Tibial nerve (tissue), 4 donors: Measurements from ENCODE around the gene HECW1. TPM values are rescaled to one million over a fixed set of nuclear protein-coding genes. Genes with fewer than 3 reads are reported as not detected.

Experiments
- DNase-seq, 2 donors: peaks; one replicate each; pipeline ENCODE4 v3.0.0-alpha.2; 2019; ENCODE audit warnings: low spot score in 2 of 2
- H3K27ac ChIP-seq, 4 donors: fragments of 200-600 bp; sonication (generic) in 3 of 4; one replicate each; pipeline ENCODE4 v1.5.1; 2017 to 2019; ENCODE audit warnings: mild to moderate bottlenecking in 1 of 4
- H3K27me3 ChIP-seq, 2 donors: fragments of 200-600 bp; sonication (generic) in 1 of 2; one replicate each; pipeline versions ENCODE4 v1.5.1 to v1.6.0; 2017 to 2019
- H3K36me3 ChIP-seq, 3 donors: fragments of 200-600 bp; sonication (generic); one replicate each; pipeline ENCODE4 v1.5.1; 2018 to 2019
- H3K4me1 ChIP-seq, 4 donors: fragments of 200-600 bp; sonication (generic) in 3 of 4; one replicate each; pipeline ENCODE4 v1.5.1; 2017 to 2019
- H3K4me3 ChIP-seq, 4 donors: fragments of 200-600 bp; sonication (generic) in 3 of 4; one replicate each; pipeline ENCODE4 v1.5.1; 2017 to 2019; ENCODE audit warnings: mild to moderate bottlenecking in 1 of 4, moderate library complexity in 1 of 4
- H3K9me3 ChIP-seq, 4 donors: fragments of 200-600 bp; sonication (generic) in 3 of 4; one replicate each; pipeline ENCODE4 v1.5.1; 2017 to 2019
- CTCF ChIP-seq, 5 experiments: fragments of 200-600 bp in 3 of 5; fragments of 450-650 bp in 2 of 5; sonication (generic) in 3 of 5; IDR thresholded peaks; one replicate each; pipeline ENCODE4 v1.5.1; 2016 to 2019; ENCODE audit warnings: antibody characterized with exemption in 5 of 5, mild to moderate bottlenecking in 3 of 5, moderate library complexity in 2 of 5
- EP300 ChIP-seq, 2 donors: sonication (generic); formaldehyde crosslinking; IDR thresholded peaks; one replicate each; pipeline ENCODE4 v1.6.1; 2017; ENCODE audit warnings: antibody characterized with exemption in 2 of 2, mild to moderate bottlenecking in 1 of 2
- POLR2A ChIP-seq, 2 donors: fragments of 450-650 bp; IDR thresholded peaks; one replicate each; pipeline ENCODE4 v1.6.1; 2017; ENCODE audit warnings: antibody characterized with exemption in 2 of 2, mild to moderate bottlenecking in 2 of 2, moderate library complexity in 2 of 2
- WGBS, 2 donors: methylation state at CpG; one replicate each; pipeline ENCODE4 v1.1.5; 2018; 5-methylcytosine and 5-hydroxymethylcytosine counted together
- total RNA-seq, 4 donors: library from RNA; depleted of rRNA; stranded (reverse); fragments of >200 nt; gene quantifications; one replicate each; pipeline ENCODE4 v1.1.0, GENCODE V29; 2016

Gene HECW1
- total RNA-seq, 4 donors from 2014 or later = 3.6 to 10.9 (median 6.5) TPM

DNA sequence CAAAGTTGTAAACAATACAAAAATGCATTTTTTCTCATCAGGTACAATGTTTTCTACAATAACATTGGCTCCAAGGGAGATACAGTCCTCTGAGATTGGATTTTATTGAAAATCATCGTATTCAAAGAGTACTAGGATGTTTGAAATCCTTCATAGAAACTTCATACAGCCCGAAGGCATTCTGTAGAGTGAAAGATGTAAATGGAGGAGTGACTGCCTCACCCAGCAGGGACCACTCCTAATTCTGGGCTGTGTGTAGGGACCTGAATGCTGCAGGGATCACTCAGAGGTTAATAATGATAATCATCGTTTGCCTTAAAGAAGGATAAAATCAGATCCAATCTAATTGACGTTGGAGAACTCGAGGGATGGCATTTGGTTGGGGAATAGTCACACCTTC is 198.6 kb downstream of the HECW1 start:
- TF ChIP-seq EP300 (IDR thresholded peaks at IDR 0.05) = no peak
- TF ChIP-seq CTCF (IDR thresholded peaks at IDR 0.05) = no peak
- TF ChIP-seq POLR2A (IDR thresholded peaks at IDR 0.05) = no peak
- Histone ChIP-seq H3K27ac (no peak overlapping the region), H3K27me3 (no peaks in the 10 kb centered on the region), H3K4me3 (no peak overlapping the region), H3K4me1 (no peaks in the 10 kb centered on the region), H3K36me3 (no peaks in the 10 kb centered on the region), H3K9me3 (no peaks in the 10 kb centered on the region)
- WGBS, 2 donors = 83 to 86% methylated on average over 5 of the region's 5 CpGs
- no peak for DNase-seq

DNA sequence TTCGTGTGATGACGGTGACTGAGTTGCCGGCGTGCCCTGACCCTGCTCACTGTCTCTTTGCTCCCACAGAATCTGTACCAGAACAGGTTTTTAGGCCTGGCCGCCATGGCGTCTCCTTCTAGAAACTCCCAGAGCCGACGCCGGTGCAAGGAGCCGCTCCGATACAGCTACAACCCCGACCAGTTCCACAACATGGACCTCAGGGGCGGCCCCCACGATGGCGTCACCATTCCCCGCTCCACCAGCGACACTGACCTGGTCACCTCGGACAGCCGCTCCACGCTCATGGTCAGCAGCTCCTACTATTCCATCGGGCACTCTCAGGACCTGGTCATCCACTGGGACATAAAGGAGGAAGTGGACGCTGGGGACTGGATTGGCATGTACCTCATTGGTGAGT is 199.2 kb downstream of the HECW1 start:
- H3K4me1 ChIP-seq = no peaks in the 10 kb centered on the region
- H3K4me3 ChIP-seq = no peak overlapping the region
- no peaks in the 10 kb centered on the region for H3K36me3 ChIP-seq
- no peaks in the 10 kb centered on the region for H3K27me3 ChIP-seq
- TF ChIP-seq EP300 (IDR thresholded peaks at IDR 0.05) (no peak), POLR2A (IDR thresholded peaks at IDR 0.05) (no peak), CTCF (IDR thresholded peaks at IDR 0.05) (no peak)
- DNase-seq = no peak
- H3K9me3 ChIP-seq = no peaks in the 10 kb centered on the region
- no peak overlapping the region for H3K27ac ChIP-seq
- WGBS, 2 donors = 94 to 98% methylated on average over 22 of the region's 22 CpGs

DNA sequence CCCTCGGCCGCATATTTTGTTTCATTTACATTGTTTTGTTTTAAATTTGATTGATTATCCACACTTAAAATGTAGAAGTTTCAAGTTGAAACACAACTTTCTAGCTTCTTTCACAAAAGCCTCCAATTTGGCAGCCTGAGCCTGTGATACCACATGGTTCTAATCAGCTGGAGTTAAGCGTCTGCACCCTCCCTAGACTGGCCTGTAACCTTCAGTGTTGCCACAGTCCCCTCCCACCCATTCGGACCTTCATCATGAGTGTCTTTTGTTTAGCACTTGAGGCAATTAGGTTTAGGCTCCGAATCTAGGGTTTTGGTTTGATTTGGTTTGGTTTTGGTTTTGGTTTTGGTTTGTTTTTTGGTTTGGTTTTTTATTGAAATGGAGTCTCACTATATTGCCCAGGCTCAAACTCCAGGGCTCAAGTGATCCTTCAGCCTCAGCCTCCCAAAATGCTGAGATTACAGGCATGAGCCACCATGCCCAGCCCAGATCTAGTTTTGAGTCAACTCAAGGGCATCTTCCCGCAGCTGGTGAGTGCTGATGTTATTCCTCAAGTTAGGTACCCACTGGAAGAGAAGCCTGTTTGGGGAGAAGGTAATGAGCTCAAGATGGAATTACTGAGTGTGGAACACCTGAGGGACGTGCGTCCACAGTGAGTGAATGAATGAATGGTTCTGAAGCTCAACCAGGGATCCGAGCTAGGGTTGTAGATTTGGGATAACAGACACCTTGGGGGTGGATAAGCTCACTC is 201.4 kb downstream of the HECW1 start:
- TF ChIP-seq POLR2A (IDR thresholded peaks at IDR 0.05) (no peak), EP300 (IDR thresholded peaks at IDR 0.05) (no peak), CTCF (IDR thresholded peaks at IDR 0.05) (no peak)
- no peak overlapping the region for H3K27ac ChIP-seq
- no peaks in the 10 kb centered on the region for H3K36me3 ChIP-seq
- DNase-seq = no peak
- WGBS, 2 donors = 70 to 78% methylated on average over 9 of the region's 9 CpGs
- H3K27me3 ChIP-seq = no peaks in the 10 kb centered on the region
- H3K4me3 ChIP-seq = no peak overlapping the region
- H3K9me3 ChIP-seq = no peaks in the 10 kb centered on the region
- peaks cover 0 to 5% (median 0%) of the 10 kb centered on the region in 4 donors for H3K4me1 ChIP-seq

- H3K36me3 ChIP-seq = no peaks in the 10 kb centered on the region
- no peak for DNase-seq
- no peaks in the 10 kb centered on the region for H3K9me3 ChIP-seq
- H3K4me3 ChIP-seq = no peak overlapping the region
- H3K4me1 ChIP-seq = peaks cover 0 to 6% (median 0%) of the 10 kb centered on the region in 4 donors
- no peak overlapping the region for H3K27ac ChIP-seq
- H3K27me3 ChIP-seq = no peaks in the 10 kb centered on the region
- TF ChIP-seq EP300 (IDR thresholded peaks at IDR 0.05) = no peak
- TF ChIP-seq POLR2A (IDR thresholded peaks at IDR 0.05) = no peak
- TF ChIP-seq CTCF (IDR thresholded peaks at IDR 0.05) = no peak
- WGBS, 2 donors = 69 to 82% methylated on average over 7 of the region's 7 CpGs
These were observed 202.1 kb downstream of the HECW1 start for GRCh38 chr7:43314379-43315158.

DNA sequence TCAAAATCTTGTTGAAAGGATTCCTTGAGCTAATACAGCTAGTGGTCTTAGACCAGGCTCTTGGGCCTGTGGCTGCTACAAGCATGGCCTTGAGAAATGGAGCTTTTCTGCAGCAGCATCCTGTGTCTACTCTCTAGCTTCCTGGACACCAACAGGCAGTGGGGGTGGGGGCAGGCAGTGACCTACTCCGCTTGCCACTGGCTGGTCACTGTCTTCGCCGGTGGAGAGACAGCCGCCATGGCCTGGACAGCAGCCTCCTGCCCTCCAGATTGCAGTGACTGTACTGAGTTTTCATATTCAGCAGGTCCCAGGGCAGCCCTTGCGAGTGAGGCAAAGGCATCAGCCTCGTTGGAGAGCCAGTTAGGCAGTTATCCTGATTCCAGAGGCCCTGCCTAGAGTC is 204.6 kb downstream of the HECW1 start:
- no peak for TF ChIP-seq CTCF (IDR thresholded peaks at IDR 0.05)
- no peak for TF ChIP-seq EP300 (IDR thresholded peaks at IDR 0.05)
- no peak for TF ChIP-seq POLR2A (IDR thresholded peaks at IDR 0.05)
- H3K4me3 ChIP-seq = no peak overlapping the region
- H3K36me3 ChIP-seq = no peaks in the 10 kb centered on the region
- H3K27ac ChIP-seq = no peak overlapping the region
- H3K27me3 ChIP-seq = no peaks in the 10 kb centered on the region
- peaks cover 0 to 6% (median 0%) of the 10 kb centered on the region in 4 donors for H3K4me1 ChIP-seq
- WGBS, 2 donors = 69 to 74% methylated on average over 6 of the region's 6 CpGs
- no peaks in the 10 kb centered on the region for H3K9me3 ChIP-seq
- DNase-seq = no peak
